ENCODE results near the gene RNF207.
"Not testable (repeated sequence)": the region's sequence is repeated elsewhere in the genome, so short reads cannot be mapped to it uniquely, and the experiment has no call there.

The RNF207 gene

GRCh38 chr1:6206520-6206855 lies 569 bp downstream of the RNF207 start:
- DNase-seq = no peak

- DNase-seq = no peak
Observed at GRCh38 chr1:6207075-6207885, 1.4 kb downstream of the RNF207 start.

GRCh38 chr1:6207921-6208320 lies 2.0 kb downstream of the RNF207 start:
- DNase-seq = no peak

GRCh38 chr1:6208723-6209660 lies 3.1 kb downstream of the RNF207 start:
- peak; percentile 80 for DNase-seq

GRCh38 chr1:6209661-6210580 lies 4.0 kb downstream of the RNF207 start:
- no peak for DNase-seq

- DNase-seq = no peak
Observed at GRCh38 chr1:6210591-6211355, 4.9 kb downstream of the RNF207 start.

- no peak for DNase-seq
Observed at GRCh38 chr1:6211731-6212130, 5.8 kb downstream of the RNF207 start.

- DNase-seq = no peak
Observed at GRCh38 chr1:6212193-6212959, 6.5 kb downstream of the RNF207 start.

- no peak for DNase-seq
Observed at GRCh38 chr1:6218375-6219164, 12.7 kb downstream of the RNF207 start.

GRCh38 chr1:6219641-6220040 lies 13.7 kb downstream of the RNF207 start:
- not testable (repeated sequence) for DNase-seq

GRCh38 chr1:6220236-6220635 lies 14.3 kb downstream of the RNF207 start:
- DNase-seq = peak; percentile 78

GRCh38 chr1:6221210-6221784 lies 15.4 kb downstream of the RNF207 start:
- no peak for DNase-seq

- no peak for DNase-seq
Observed at GRCh38 chr1:6222636-6223035, 16.7 kb downstream of the RNF207 start.

GRCh38 chr1:6223617-6224016 lies 17.7 kb downstream of the RNF207 start:
- no peak for DNase-seq

GRCh38 chr1:6224718-6225117 lies 18.8 kb downstream of the RNF207 start:
- no peak for DNase-seq

GRCh38 chr1:6225651-6226050 lies 19.7 kb downstream of the RNF207 start:
- no peak for DNase-seq

GRCh38 chr1:6233376-6233775 lies 27.5 kb downstream of the RNF207 start:
- DNase-seq = no peak

GRCh38 chr1:6234502-6235295 lies 28.8 kb downstream of the RNF207 start:
- no peak for DNase-seq

GRCh38 chr1:6235296-6235677 lies 29.4 kb downstream of the RNF207 start:
- DNase-seq = no peak

Measured in islet precursor cell (in vitro differentiated cells).